Nucleus accumbens (tissue), 56 donors: Measurements from ENCODE around the gene OR4E2.
"Not testable (repeated sequence)": the region's sequence is repeated elsewhere in the genome, so short reads cannot be mapped to it uniquely, and the experiment has no call there.

Experiments used
- DNase-seq, 56 donors: peaks; one replicate each; lab custom pipeline; 2025; lab: John Stamatoyannopoulos, UW

Gene OR4E2

GRCh38 chr14:21653331-21653885 lies at the start of gene OR4E2:
Gene OR4E2 (plus strand): TSS chr14:21653835. CDS start chr14:21665083, 11,248 bp downstream.
- DNase-seq: no peak

- DNase-seq: no peak
Observed at GRCh38 chr14:21612324-21612723, 41.3 kb upstream of the OR4E2 start.

GRCh38 chr14:21614240-21614639 lies 39.4 kb upstream of the OR4E2 start:
- no peak for DNase-seq

- DNase-seq: no peak
Observed at GRCh38 chr14:21617614-21618013, 36.0 kb upstream of the OR4E2 start.

- DNase-seq: no peak
Observed at GRCh38 chr14:21626491-21627230, 27.0 kb upstream of the OR4E2 start.

- not testable (repeated sequence) for DNase-seq
Observed at GRCh38 chr14:21630503-21630902, 23.1 kb upstream of the OR4E2 start.

GRCh38 chr14:21631084-21631483 lies 22.6 kb upstream of the OR4E2 start:
- DNase-seq: no peak

- no peak for DNase-seq
Observed at GRCh38 chr14:21634840-21635239, 18.8 kb upstream of the OR4E2 start, which contains the start of gene OR10G2. Gene OR10G2 (minus strand): TSS chr14:21634940. CDS start chr14:21634842, 98 bp downstream.

GRCh38 chr14:21642683-21643082 lies 11.0 kb upstream of the OR4E2 start:
- DNase-seq: no peak

GRCh38 chr14:21643407-21643806 lies 10.2 kb upstream of the OR4E2 start:
- DNase-seq: no peak

- no peak for DNase-seq
Observed at GRCh38 chr14:21647380-21647779, 6.3 kb upstream of the OR4E2 start.

- DNase-seq: no peak
Observed at GRCh38 chr14:21652209-21652808, 1.3 kb upstream of the OR4E2 start.

- DNase-seq: no peak
Observed at GRCh38 chr14:21654215-21654614, 580 bp downstream of the OR4E2 start.

GRCh38 chr14:21656980-21657379 lies 3.3 kb downstream of the OR4E2 start:
- DNase-seq: no peak

- DNase-seq: no peak
Observed at GRCh38 chr14:21668377-21668776, 14.7 kb downstream of the OR4E2 start.

GRCh38 chr14:21669284-21669683 lies 15.6 kb downstream of the OR4E2 start:
- no peak for DNase-seq

- no peak for DNase-seq
Observed at GRCh38 chr14:21671371-21671770, 17.7 kb downstream of the OR4E2 start.

- DNase-seq: no peak
Observed at GRCh38 chr14:21672116-21672515, 18.5 kb downstream of the OR4E2 start.

- DNase-seq: no peak
Observed at GRCh38 chr14:21673718-21674117, 20.1 kb downstream of the OR4E2 start, which contains the start of gene OR4E1. Gene OR4E1 (minus strand): TSS chr14:21673818. CDS start chr14:21670935, 2,883 bp downstream.

- DNase-seq: no peak
Observed at GRCh38 chr14:21675566-21675965, 21.9 kb downstream of the OR4E2 start.

- no peak for DNase-seq
Observed at GRCh38 chr14:21680072-21680471, 26.4 kb downstream of the OR4E2 start.

- no peak for DNase-seq
Observed at GRCh38 chr14:21686468-21686867, 32.8 kb downstream of the OR4E2 start.
